K562 (cell line): ENCODE data around the gene PCDHGA7. TPM values are rescaled to one million over a fixed set of nuclear protein-coding genes. Genes with fewer than 3 reads are reported as not detected.

Experiments
- ATAC-seq: fragments of 200-7000 bp; cut with Tn5 transposase; 3 replicates; pipeline ENCODE4 v1.9.1; 2020; ENCODE audit warnings: moderate library complexity
- BruUV-seq: library from RNA; stranded (reverse); fragments of 400-500 nt; replicated peaks from 2 replicates; lab custom pipeline; 2021; lab: Mats Ljungman, UMichigan
- CTCF ChIA-PET: fragments of 300-600 bp; formaldehyde crosslinking; extraction: SDS; loops from one replicate; lab custom pipeline; 2021; ENCODE audit warnings: low intra/inter-chr PET ratio; lab: Yijun Ruan, JAX
- POLR2A ChIA-PET: fragments of 300-600, 350-650 bp; sonication (Branson Sonifier 250); formaldehyde crosslinking; extraction: SDS; loops from one replicate; lab custom pipeline; 2021; ENCODE audit warnings: antibody characterized with exemption, inconsistent platforms; lab: Yijun Ruan, JAX
- DNase-seq, 4 experiments: peaks; one replicate each; pipeline versions ENCODE4 v3.0.0 to v3.0.0-alpha.2; 2011 to 2018; ENCODE audit warnings: low spot score in 3 of 4, mixed read lengths in 3 of 4; ENCODE audit errors: extremely low read depth in 1 of 4
- FAIRE-seq: peaks from 2 replicates; lab custom pipeline; 2011; peaks lifted over from hg19 to GRCh38; lab: Jason Lieb, UNC
- H2AFZ ChIP-seq: 2 replicates; pipeline ENCODE4 v1.6.0; 2011; ENCODE audit warnings: low read depth, low read length, control low read depth, inconsistent platforms
- H3K27ac ChIP-seq: fragments of 200-600 bp; 3 replicates; pipeline ENCODE4 v1.8.0; 2011; ENCODE audit warnings: low read depth, mild to moderate bottlenecking, control low read depth, inconsistent platforms, low read length, moderate library complexity, mixed read lengths; ENCODE audit errors: extremely low read depth
- H3K27me3 ChIP-seq, 2 experiments: fragments of 300-600 bp in 1 of 2; 2 replicates in 1 of 2; 3 replicates in 1 of 2; pipeline versions ENCODE4 v1.6.0 to v1.8.0; 2011; ENCODE audit warnings: inconsistent platforms in 2 of 2, low read length in 2 of 2, mild to moderate bottlenecking in 1 of 2, mixed read lengths in 1 of 2, moderate library complexity in 1 of 2; ENCODE audit not compliant: control insufficient read depth in 2 of 2, insufficient read depth in 2 of 2
- H3K36me3 ChIP-seq: fragments of 300-600 bp; 3 replicates; pipeline ENCODE4 v1.8.0; 2011; ENCODE audit warnings: mild to moderate bottlenecking, low read length, inconsistent platforms; ENCODE audit not compliant: control insufficient read depth, insufficient read depth
- H3K4me1 ChIP-seq, 2 experiments: fragments of 200-600 bp in 1 of 2; replicated peaks in 1 of 2; 2 replicates in 1 of 2; 3 replicates in 1 of 2; pipeline versions ENCODE4 v1.5.1 to v1.8.0; 2011; ENCODE audit warnings: inconsistent platforms in 2 of 2, low read length in 2 of 2, mild to moderate bottlenecking in 1 of 2, mixed read lengths in 1 of 2, moderate library complexity in 1 of 2; ENCODE audit not compliant: control insufficient read depth in 2 of 2, insufficient read depth in 2 of 2
- H3K4me2 ChIP-seq: 2 replicates; pipeline ENCODE4 v1.6.1; 2011; ENCODE audit warnings: low read length, control low read depth, inconsistent platforms, mixed read lengths; ENCODE audit not compliant: insufficient read depth
- H3K4me3 ChIP-seq: fragments of 200-600 bp; sonication (generic), shearing (Covaris generic); 2 replicates; pipeline ENCODE4 v1.5.1; 2016; ENCODE audit warnings: control low read depth, inconsistent platforms
- H3K79me2 ChIP-seq: fragments of 200-600 bp; 3 replicates; pipeline ENCODE4 v1.8.0; 2011; ENCODE audit warnings: low read length, inconsistent platforms; ENCODE audit not compliant: control insufficient read depth, insufficient read depth
- H3K9ac ChIP-seq, 2 experiments: 2 replicates each; pipeline versions ENCODE4 v1.6.0 to v1.6.1; 2011; ENCODE audit warnings: low read depth in 2 of 2, low read length in 2 of 2, control low read depth in 1 of 2, inconsistent platforms in 1 of 2, mild to moderate bottlenecking in 1 of 2, mixed read lengths in 1 of 2; ENCODE audit not compliant: insufficient read depth in 1 of 2
- H3K9me1 ChIP-seq: one replicate; pipeline ENCODE4 v1.6.0; 2011; ENCODE audit warnings: inconsistent platforms, mild to moderate bottlenecking, low read length, moderate library complexity; ENCODE audit not compliant: control insufficient read depth, insufficient read depth
- H3K9me3 ChIP-seq: replicated peaks from 2 replicates; pipeline ENCODE4 v1.5.1; 2011; ENCODE audit warnings: low read depth, low read length, inconsistent platforms; ENCODE audit not compliant: control insufficient read depth, insufficient read depth
- H4K20me1 ChIP-seq: replicated peaks from 2 replicates; pipeline ENCODE4 v1.6.1; 2011; ENCODE audit warnings: low read length, inconsistent platforms, mixed read lengths; ENCODE audit not compliant: control insufficient read depth, insufficient read depth
- BACH1 ChIP-seq: fragments of 200-800 bp; sonication (Bioruptor generic); IDR thresholded peaks from 2 replicates; pipeline ENCODE4 v1.6.1; 2016; ENCODE audit warnings: missing genetic modification characterization, missing compliant biosample characterization
- DPF2 ChIP-seq: fragments of 450-650 bp; IDR thresholded peaks from 2 replicates; pipeline ENCODE4 v1.6.1; 2016
- E2F5 ChIP-seq: sonication (generic); formaldehyde crosslinking; IDR thresholded peaks from 2 replicates; pipeline ENCODE4 v1.8.0; 2022; ENCODE audit warnings: mild to moderate bottlenecking, missing genetic modification reagents
- ELF1 ChIP-seq: fragments of 200-800 bp; sonication (Bioruptor generic); IDR thresholded peaks from 2 replicates; pipeline ENCODE4 v1.6.1; 2016; ENCODE audit warnings: missing genetic modification characterization, missing compliant biosample characterization
- JUND ChIP-seq, 2 experiments: IDR thresholded peaks; 2 replicates in 1 of 2; 3 replicates in 1 of 2; pipeline ENCODE4 v1.6.1; 2011; ENCODE audit warnings: borderline replicate concordance in 2 of 2, low read depth in 2 of 2, low read length in 2 of 2, improper control_type of control experiment in 1 of 2, missing biosample characterization in 1 of 2, missing genetic modification characterization in 1 of 2, missing genetic modification reagents in 1 of 2
- MYC ChIP-seq, 2 experiments: fragments of 250-450 bp in 1 of 2; sonication (Bioruptor Pico) in 1 of 2; IDR thresholded peaks; 2 replicates each; pipeline versions ENCODE4 v1.5.1 to v1.6.1; 2012 to 2021; ENCODE audit warnings: low read depth in 2 of 2, borderline replicate concordance in 1 of 2, improper control_type of control experiment in 1 of 2, low read length in 1 of 2, mild to moderate bottlenecking in 1 of 2, moderate library complexity in 1 of 2
- PTBP1 ChIP-seq: fragments of 200-400 bp; formaldehyde crosslinking; IDR thresholded peaks from 2 replicates; pipeline ENCODE4 v1.6.1; 2017; ENCODE audit warnings: low read depth, low read length
- RAD21 ChIP-seq, 2 experiments: fragments of 250-450 bp in 1 of 2; fragments of 450-650 bp in 1 of 2; sonication (Bioruptor Pico) in 1 of 2; formaldehyde crosslinking in 1 of 2; IDR thresholded peaks in 1 of 2; conservative IDR thresholded peaks in 1 of 2; 2 replicates each; pipeline versions ENCODE4 v1.4.0 to v1.8.0; 2020 to 2022; ENCODE audit warnings: mild to moderate bottlenecking in 2 of 2, moderate library complexity in 1 of 2
- SMC3 ChIP-seq: conservative IDR thresholded peaks from 2 replicates; pipeline ENCODE4 v1.6.1; 2011; ENCODE audit warnings: low read depth, low read length, improper control_type of control experiment; ENCODE audit not compliant: insufficient read depth
- TFAM ChIP-seq: fragments of 250-450 bp; sonication (Bioruptor Pico); conservative IDR thresholded peaks from 2 replicates; pipeline ENCODE4 v1.5.0; 2021; ENCODE audit warnings: mild to moderate bottlenecking, moderate library complexity
- TSC22D4 ChIP-seq: fragments of 450-650 bp; IDR thresholded peaks from 2 replicates; pipeline ENCODE4 v1.6.1; 2016; ENCODE audit warnings: missing genetic modification characterization, missing biosample characterization, control low read depth
- ZBTB33 ChIP-seq: sonication (generic); formaldehyde crosslinking; IDR thresholded peaks from 2 replicates; pipeline ENCODE4 v1.8.1; 2023; ENCODE audit warnings: mild to moderate bottlenecking, missing genetic modification reagents
- ZFP30 ChIP-seq: fragments of 250-450 bp; sonication (Bioruptor Pico); IDR thresholded peaks from 2 replicates; pipeline ENCODE4 v1.8.0; 2022; ENCODE audit warnings: moderate library complexity, mild to moderate bottlenecking, inconsistent platforms, borderline replicate concordance
- ZNF140 ChIP-seq: fragments of 250-450 bp; sonication (Bioruptor Pico); IDR thresholded peaks from 2 replicates; pipeline ENCODE4 v1.8.0; 2021; ENCODE audit warnings: moderate library complexity, mild to moderate bottlenecking, inconsistent platforms
- WGBS: fragments of 100-300 bp; shearing (Covaris generic); methylation state at CpG from one replicate; pipeline ENCODE4 v1.1.6; 2016; ENCODE audit warnings: low coverage, mixed read lengths; ENCODE audit not compliant: insufficient coverage; ENCODE audit errors: missing lambda C conversion rate; 5-methylcytosine and 5-hydroxymethylcytosine counted together
- in situ Hi-C: fragments of 300-500 bp; cut with MboI; formaldehyde crosslinking; loops from 4 replicates; pipeline ENCODE4 v1.15.0; 2018; ENCODE audit warnings: inconsistent platforms, mixed read lengths
- intact Hi-C: fragments of 100-400 bp; cut with micrococcal nuclease; formaldehyde crosslinking; loops from 2 replicates; pipeline ENCODE4 v1.14.2; 2022
- polyA plus RNA-seq, 8 experiments: library from polyadenylated mRNA; depleted of rRNA in 4 of 8; stranded (reverse) in 5 of 8; unstranded in 3 of 8; fragments of >200 nt; fragmentation: Nextera tagmentation in 2 of 8; fragmentation: Illumina TruSeq in 1 of 8; extraction: Ambion mirVana in 2 of 8; extraction: Trizol in 1 of 8; gene quantifications; 2 replicates each; pipeline versions ENCODE4 v1.2.1 to v1.2.3, GENCODE V29; 2011 to 2014; ENCODE audit warnings: inconsistent platforms in 1 of 8, missing spikeins in 1 of 8
- total RNA-seq, 7 experiments: library from RNA; depleted of rRNA in 6 of 7; stranded (reverse); fragments of >200 nt in 6 of 7; fragmentation: Illumina TruSeq in 2 of 7; extraction: Trizol in 2 of 7; gene quantifications; 2 replicates each; pipeline versions ENCODE4 v1.2.1 to v1.2.3, GENCODE V29; 2011 to 2021; ENCODE audit warnings: low replicate concordance in 1 of 7

PCDHGA7 gene
- total and polyA plus RNA-seq, 9 of the 15 experiments (the other 6 are each of a cell fraction or from before 2014, with no cell fraction given) = 0.03 to 0.11 (median 0.06) TPM; not detected in 5

GRCh38 chr5:141419074-141419880, 36.7 kb downstream of the PCDHGA7 start (continued):
- no peak for TF ChIP-seq MYC (IDR thresholded peaks at IDR 0.05; ENCODE audit: low read depth, low read length)
- no peak for TF ChIP-seq MYC (CRISPR knock-in tag; IDR thresholded peaks at IDR 0.05; ENCODE audit: borderline replicate concordance, low read depth)
- TF ChIP-seq JUND (IDR thresholded peaks at IDR 0.05; ENCODE audit: borderline replicate concordance, low read depth, low read length) = no peak
- no peak for TF ChIP-seq JUND (tag; IDR thresholded peaks at IDR 0.05; ENCODE audit: borderline replicate concordance, low read depth, low read length)
- TF ChIP-seq ELF1 = no peak

GRCh38 chr5:141420855-141421488, 38.4 kb downstream of the PCDHGA7 start, which contains the start of gene PCDHGA11:
Gene PCDHGA11 (plus strand): TSS chr5:141421051. CDS start chr5:141421228, 177 bp downstream.
- peak within 1 kb of the TSS; percentile 52 for H3K4me2 ChIP-seq
- POLR2A ChIA-PET = interaction anchor here (0.6 to 1.5 kb wide), 3 partner anchors 8 to 535 kb away, joined by 3 to 7 read pairs (median 5); partner anchors contain the start of gene PCDHGA10
- H4K20me1 ChIP-seq = no peaks in the 10 kb centered on the region
- H3K79me2 ChIP-seq = no peaks in the 10 kb centered on the region
- in situ Hi-C loops (loop anchor here (5.0 kb wide), 2 partner anchors 101 to 141 kb away; no protein-coding TSS in a partner anchor), intact Hi-C loops (loop anchor here (2.0 to 5.0 kb wide), 2 partner anchors 91 to 138 kb away; no protein-coding TSS in a partner anchor)
- CTCF ChIA-PET = interaction anchor here (0.6 to 2.0 kb wide), 8 partner anchors 9 to 519 kb away, joined by 3 to 6 read pairs (median 3); partner anchors contain the start of gene PCDHGA12
- H3K27ac ChIP-seq = no peak within 1 kb of the TSS
- ATAC-seq = peak; percentile 83
- peak within 1 kb of the TSS; percentile 17; the same call in 1 of the 2 replicates for H3K4me3 ChIP-seq
- WGBS = 30% methylated on average over 40 of the region's 42 CpGs
- no peaks in the 10 kb centered on the region for H3K36me3 ChIP-seq
- DNase-seq = peak; percentile 57 to 61 (median 59)
- peaks cover 0 to 37% of the 10 kb centered on the region in 2 experiments; a peak in 3 of 5 replicates for H3K27me3 ChIP-seq
- peak; percentile 79 for FAIRE-seq
- H3K9me3 ChIP-seq = 0 out of 2 replicates have a peak, but pooled peaks cover 1% of the 10 kb centered on the region
- no peaks in the 10 kb centered on the region for H3K9me1 ChIP-seq
- no peak within 1 kb of the TSS for H3K9ac ChIP-seq
- H3K4me1 ChIP-seq = peaks cover 0 to 23% of the 10 kb centered on the region in 2 experiments; a peak in 2 of 5 replicates
- H2AFZ ChIP-seq = peak within 1 kb of the TSS; percentile 27; the same call in 1 of the 2 replicates
- BruUV-seq = no TSS peak
- TF ChIP-seq ZFP30 (no peak), TFAM (CRISPR knock-in tag) (no peak), ZNF140 (no peak), ZBTB33 (CRISPR knock-in tag) (peak; percentile 73), PTBP1 (no peak), BACH1 (tag) (no peak), SMC3 (0 out of 2 replicates have a peak, but pooled peaks have one; percentile 14), RAD21 (CRISPR knock-in tag; conservative IDR thresholded peaks at IDR 0.05 in 1 of 2, IDR thresholded peaks at IDR 0.05 in 1 of 2) (peak; percentile 42 to 69), TSC22D4 (no peak), E2F5 (no peak), DPF2 (no peak)
